ENCODE results near the gene MOB2.

GRCh38 chr11:1421291-1421690 is 65.3 kb downstream of the MOB2 start:
- TF ChIP-seq CTCF (IDR thresholded peaks at IDR 0.05), result no peak
- no peak for TF ChIP-seq POLR2A (IDR thresholded peaks at IDR 0.05)
- TF ChIP-seq EP300 (IDR thresholded peaks at IDR 0.05), result no peak

Data from ovary (tissue), 3 donors.